ENCODE data around the gene OMP.

- TF ChIP-seq POLR2A (IDR thresholded peaks at IDR 0.05): no peak
- peak; percentile 95 to 97 (median 96) for TF ChIP-seq CTCF (IDR thresholded peaks at IDR 0.05)
Measured at GRCh38 chr11:77127235-77127911, 24.7 kb downstream of the OMP start.

Data from uterus (tissue), 2 donors.